Activated CD4-positive, alpha-beta memory T cell treated with anti-CD3 and anti-CD28 coated beads, Interleukin-2, amount 10 ng/mL, durations not matched to agents 7 days and 5 days (primary cell): ENCODE results near the gene SLBP. TPM values are rescaled to one million over a fixed set of nuclear protein-coding genes. Genes with fewer than 3 reads are reported as not detected.
"Not testable (repeated sequence)": the region's sequence is repeated elsewhere in the genome, so short reads cannot be mapped to it uniquely, and the experiment has no call there.

ENCODE experiments used
- CTCF ChIA-PET: fragments of 350-600 bp; sonication (Branson Sonifier 250); formaldehyde crosslinking; loops from one replicate; lab custom pipeline; 2021; ENCODE audit warnings: antibody characterized with exemption, inconsistent platforms; lab: Charles Lee
- POLR2A ChIA-PET: fragments of 350-600 bp; sonication (Branson Sonifier 250); formaldehyde crosslinking; loops from one replicate; lab custom pipeline; 2021; ENCODE audit warnings: antibody characterized with exemption; lab: Charles Lee
- DNase-seq: peaks from one replicate; pipeline ENCODE4 v3.0.0-alpha.2; 2020
- H3K27ac Mint-ChIP-seq: one replicate; pipeline ENCODE4 v1.8.0; 2021; ENCODE audit warnings: mild to moderate bottlenecking, mixed read lengths
- H3K27me3 Mint-ChIP-seq: one replicate; pipeline ENCODE4 v1.8.0; 2021; ENCODE audit warnings: mixed read lengths
- H3K36me3 Mint-ChIP-seq: one replicate; pipeline ENCODE4 v1.8.0; 2021; ENCODE audit warnings: low read depth, mixed read lengths
- H3K4me1 Mint-ChIP-seq: one replicate; pipeline ENCODE4 v1.8.0; 2021; ENCODE audit warnings: mixed read lengths
- H3K4me3 Mint-ChIP-seq: one replicate; pipeline ENCODE4 v1.8.0; 2021; ENCODE audit warnings: mild to moderate bottlenecking, mixed read lengths
- H3K9me3 Mint-ChIP-seq: one replicate; pipeline ENCODE4 v1.8.0; 2021; ENCODE audit warnings: mixed read lengths
- total RNA-seq, 2 experiments: library from RNA; stranded (reverse); gene quantifications; one replicate each; pipeline ENCODE4 v1.2.3, GENCODE V29; 2021

The SLBP gene
- total RNA-seq, 2 experiments from 2014 or later: 105 to 107 TPM

DNA sequence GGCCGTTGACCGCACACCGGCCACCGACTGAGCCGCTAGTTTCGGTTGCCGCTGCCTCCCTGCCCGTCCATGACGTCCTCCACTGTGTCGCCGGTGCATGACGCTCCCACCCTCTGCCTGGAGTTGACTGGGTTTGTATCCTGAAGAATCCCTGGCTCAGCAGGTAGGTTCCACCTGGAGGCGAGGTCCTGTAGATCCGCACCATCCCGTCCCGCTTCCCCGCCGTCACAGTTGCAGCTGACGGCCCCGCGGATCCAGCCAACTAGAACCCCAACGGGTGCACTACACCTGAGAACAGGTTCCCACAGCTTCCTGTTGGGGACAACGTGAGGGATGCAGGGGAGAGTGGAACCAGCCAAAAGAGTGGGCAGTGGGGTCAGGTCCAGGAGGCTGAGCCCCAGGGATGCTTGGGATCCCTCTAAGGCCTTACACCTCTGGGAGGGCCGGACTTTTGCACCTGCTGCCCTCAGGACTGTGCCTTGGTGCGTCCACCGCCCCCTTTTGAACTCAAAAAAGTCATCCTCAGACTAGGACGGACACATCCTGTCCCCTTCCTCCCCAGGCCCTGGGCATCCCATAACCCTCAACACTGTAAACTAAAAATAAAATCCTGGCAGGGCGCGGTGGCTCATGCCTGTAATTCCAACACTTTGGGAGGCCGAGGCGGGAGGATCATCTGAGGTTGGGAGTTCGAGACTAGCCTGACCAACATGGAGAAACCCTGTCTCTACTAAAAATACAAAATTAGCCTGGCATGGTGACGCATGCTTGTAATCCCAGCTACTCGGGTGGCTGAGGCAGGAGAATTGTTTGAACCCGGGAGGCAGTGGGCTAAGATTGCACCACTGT is 1.1 kb upstream of the SLBP start:
- peaks cover 57% of the 10 kb centered on the region for H3K36me3 Mint-ChIP-seq

DNA sequence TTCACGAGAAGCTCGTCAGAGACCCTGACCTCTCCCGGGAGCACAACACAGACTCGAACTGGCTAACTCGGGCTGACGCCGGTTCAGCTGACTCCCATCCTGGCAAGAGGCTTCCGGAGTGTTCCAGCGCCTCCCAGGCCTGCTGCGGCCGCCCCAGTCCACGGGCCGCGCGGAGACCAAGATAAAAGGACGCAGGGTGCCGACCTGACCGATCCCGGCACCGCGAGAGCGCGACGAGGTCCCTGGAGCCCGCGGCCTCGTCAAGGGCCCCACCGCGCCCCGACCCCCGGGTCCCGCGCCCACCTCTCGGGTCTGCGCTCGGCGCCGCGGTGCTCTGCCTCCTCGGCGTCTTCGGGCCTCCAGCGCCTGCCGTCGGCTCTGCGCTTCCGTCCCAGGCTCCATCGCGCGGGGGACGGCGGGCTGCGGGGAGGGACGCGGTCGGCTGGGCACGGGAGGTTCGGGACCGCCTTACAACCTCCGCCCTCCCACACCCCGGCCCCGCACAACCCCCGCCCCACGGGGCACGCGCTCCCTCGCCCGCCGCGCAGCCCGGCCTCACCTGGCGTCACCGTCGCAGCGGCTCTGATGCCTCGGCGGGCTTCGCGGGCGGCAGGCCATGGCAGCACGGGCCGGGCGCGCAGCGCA is 426 bp downstream of the SLBP start:
- H3K27ac Mint-ChIP-seq: peak overlapping the region; percentile 92
- no peaks in the 10 kb centered on the region for H3K9me3 Mint-ChIP-seq
- ChIA-PET POLR2A (interaction anchor here (0.6 to 11.7 kb wide), 21 partner anchors 8 to 1087 kb away, joined by 3 to 371 read pairs (median 4); partner anchors contain the start of genes CTBP1, FAM53A, GAK and LETM1), CTCF (interaction anchor here (1.5 to 4.2 kb wide), 4 partner anchors 9 to 17 kb away, joined by 5 to 45 read pairs (median 10); partner anchors contain the start of genes TACC3 and TMEM129)
- no peaks in the 10 kb centered on the region for H3K27me3 Mint-ChIP-seq
- DNase-seq: peak; percentile 50
- H3K4me3 Mint-ChIP-seq: peak overlapping the region; percentile 96
- H3K4me1 Mint-ChIP-seq: peaks cover 67% of the 10 kb centered on the region
- H3K36me3 Mint-ChIP-seq: peaks cover 65% of the 10 kb centered on the region

More for the DNA sequence above, 1.1 kb upstream of the SLBP start:
- CTCF ChIA-PET: interaction anchor here (1.0 to 4.2 kb wide), 7 partner anchors 8 to 18 kb away, joined by 3 to 45 read pairs (median 6); partner anchors contain the start of genes TACC3 and TMEM129
- no peaks in the 10 kb centered on the region for H3K9me3 Mint-ChIP-seq
- no peaks in the 10 kb centered on the region for H3K27me3 Mint-ChIP-seq
- POLR2A ChIA-PET: interaction anchor here (1.0 to 11.7 kb wide), 13 partner anchors 12 to 465 kb away, joined by 3 to 371 read pairs (median 6); partner anchors contain the start of genes FAM53A, LETM1, NSD2 and TACC3
- peaks cover 63% of the 10 kb centered on the region for H3K4me1 Mint-ChIP-seq
- H3K4me3 Mint-ChIP-seq: peak overlapping the region; percentile 99
- no peak for DNase-seq
- peak overlapping the region; percentile 96 for H3K27ac Mint-ChIP-seq

DNA sequence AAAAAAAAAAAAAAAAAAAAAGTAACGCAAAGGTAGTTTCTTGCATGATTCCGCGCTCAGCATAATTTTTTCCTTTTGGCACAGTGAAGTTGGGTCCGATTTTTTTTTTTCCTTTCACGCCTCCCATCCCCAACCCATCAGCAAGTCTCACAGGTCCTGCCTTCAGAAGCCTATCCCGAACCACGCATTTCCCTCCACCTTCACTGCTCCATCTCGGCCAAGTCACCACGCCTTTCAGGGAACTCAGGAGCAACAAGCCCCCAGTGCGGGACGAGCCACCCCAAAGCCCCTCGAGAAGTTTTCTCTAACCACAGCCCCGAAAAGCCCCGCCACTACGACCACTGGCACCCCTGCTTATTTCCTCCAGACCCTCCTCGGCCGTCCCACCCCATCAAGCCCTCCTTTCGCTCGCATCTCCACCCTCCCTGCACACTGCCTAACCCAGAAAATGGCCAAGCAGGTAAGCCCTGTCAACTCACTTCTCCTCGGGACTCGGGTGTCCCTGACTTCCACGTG is 1.0 kb downstream of the SLBP start:
- no peak for DNase-seq
- CTCF ChIA-PET: interaction anchor here (0.7 to 4.2 kb wide), 2 partner anchors 16 to 18 kb away, joined by 4 to 45 read pairs; no protein-coding TSS in a partner anchor
- Mint-ChIP-seq H3K4me3 (peak overlapping the region; percentile 96), H3K27me3 (no peaks in the 10 kb centered on the region), H3K27ac (peak overlapping the region; percentile 92), H3K4me1 (peaks cover 68% of the 10 kb centered on the region), H3K36me3 (peaks cover 67% of the 10 kb centered on the region), H3K9me3 (no peaks in the 10 kb centered on the region)
- POLR2A ChIA-PET: interaction anchor here (1.4 to 11.7 kb wide), 6 partner anchors 12 to 704 kb away, joined by 3 to 371 read pairs (median 17); partner anchors contain the start of genes FAM53A, NSD2, TACC3 and TMEM129

DNA sequence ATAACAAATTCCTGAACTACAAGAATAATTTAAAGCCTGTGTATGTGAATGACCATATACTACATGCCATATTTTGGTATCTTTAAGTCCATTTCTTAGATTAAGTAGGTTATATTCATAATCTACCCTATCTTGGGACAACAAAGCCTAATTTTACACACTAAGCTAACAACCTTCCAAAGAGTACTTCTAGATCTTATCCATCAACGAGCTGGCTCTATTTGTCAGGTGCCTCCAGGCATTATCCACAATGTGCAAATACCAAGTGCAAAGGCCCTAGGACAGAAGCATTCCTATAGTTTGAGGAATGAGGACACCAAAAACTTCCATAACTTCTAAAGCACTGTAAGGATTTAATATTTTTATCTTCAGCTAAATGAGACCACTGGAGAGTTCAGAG is 3.5 kb downstream of the SLBP start:
- H3K27me3 Mint-ChIP-seq: no peaks in the 10 kb centered on the region
- DNase-seq: no peak
- POLR2A ChIA-PET: interaction anchor here (1.3 to 11.7 kb wide), 4 partner anchors 9 to 17 kb away, joined by 5 to 371 read pairs (median 58); partner anchors contain the start of genes TACC3 and TMEM129
- H3K27ac Mint-ChIP-seq: peak overlapping the region; percentile 38
- H3K4me3 Mint-ChIP-seq: peak overlapping the region; percentile 52
- CTCF ChIA-PET: interaction anchor here (0.8 to 5.2 kb wide), 5 partner anchors 9 to 353 kb away, joined by 3 to 78 read pairs (median 3); no protein-coding TSS in a partner anchor
- peaks cover 74% of the 10 kb centered on the region for H3K36me3 Mint-ChIP-seq
- peaks cover 67% of the 10 kb centered on the region for H3K4me1 Mint-ChIP-seq
- H3K9me3 Mint-ChIP-seq: no peaks in the 10 kb centered on the region

DNA sequence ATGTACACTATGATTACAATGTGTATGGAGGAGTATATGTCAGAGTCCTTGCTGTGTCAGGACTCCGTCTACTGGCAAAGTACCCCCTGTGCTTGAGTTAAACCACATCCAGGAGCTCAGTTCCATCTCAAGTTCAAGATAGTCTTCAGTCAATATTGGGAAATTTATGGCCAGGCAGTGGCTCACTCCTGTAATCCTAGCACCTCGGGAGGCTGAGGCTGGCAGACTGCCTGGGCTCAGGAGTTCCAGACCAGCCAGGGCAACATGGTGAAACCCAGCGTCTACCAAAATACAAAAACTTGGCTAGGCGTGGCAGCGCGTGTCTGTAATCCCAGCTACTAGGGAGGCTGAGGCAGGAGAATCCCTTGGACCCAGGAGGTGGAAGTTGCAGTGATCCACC is 5.8 kb downstream of the SLBP start:
- H3K4me1 Mint-ChIP-seq: peaks cover 79% of the 10 kb centered on the region
- H3K27ac Mint-ChIP-seq: no peak overlapping the region
- H3K36me3 Mint-ChIP-seq: peaks cover 83% of the 10 kb centered on the region
- no peaks in the 10 kb centered on the region for H3K9me3 Mint-ChIP-seq
- no peak for DNase-seq
- H3K4me3 Mint-ChIP-seq: no peak overlapping the region
- no peaks in the 10 kb centered on the region for H3K27me3 Mint-ChIP-seq
- ChIA-PET CTCF (interaction anchor here (1.3 to 5.2 kb wide), 2 partner anchors 13 to 20 kb away, joined by 3 to 78 read pairs; no protein-coding TSS in a partner anchor), POLR2A (interaction anchor here (1.0 to 11.7 kb wide), 2 partner anchors 19 to 34 kb away, joined by 3 to 371 read pairs; partner anchors contain the start of genes TACC3 and TMEM129)

DNA sequence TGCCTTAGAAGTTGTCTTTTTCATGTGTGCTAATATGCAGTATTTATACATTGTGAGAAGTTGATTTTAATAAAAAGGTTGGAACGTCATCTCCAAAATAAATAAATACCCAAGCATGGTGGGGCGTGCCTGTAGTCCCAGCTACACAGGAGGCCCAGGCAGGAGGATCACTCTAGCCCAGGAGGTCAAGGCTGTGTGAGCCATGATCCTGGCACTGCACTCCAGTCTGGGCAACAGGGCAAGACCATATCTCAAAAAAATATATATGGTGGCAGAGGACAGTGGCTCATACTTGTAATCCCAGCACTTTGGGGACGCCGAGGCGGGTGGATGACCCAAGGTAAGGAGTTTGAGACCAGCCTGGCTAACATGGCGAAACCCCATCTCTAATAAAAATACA is 6.4 kb downstream of the SLBP start:
- POLR2A ChIA-PET: interaction anchor here (1.0 to 11.7 kb wide), 2 partner anchors 19 to 35 kb away, joined by 3 to 371 read pairs; partner anchors contain the start of genes TACC3 and TMEM129
- H3K9me3 Mint-ChIP-seq: no peaks in the 10 kb centered on the region
- CTCF ChIA-PET: interaction anchor here (1.3 to 5.2 kb wide), 2 partner anchors 12 to 21 kb away, joined by 3 to 78 read pairs; no protein-coding TSS in a partner anchor
- peak overlapping the region; percentile 13 for H3K27ac Mint-ChIP-seq
- peaks cover 76% of the 10 kb centered on the region for H3K36me3 Mint-ChIP-seq
- peaks cover 76% of the 10 kb centered on the region for H3K4me1 Mint-ChIP-seq
- H3K27me3 Mint-ChIP-seq: no peaks in the 10 kb centered on the region
- DNase-seq: no peak
- H3K4me3 Mint-ChIP-seq: no peak overlapping the region

DNA sequence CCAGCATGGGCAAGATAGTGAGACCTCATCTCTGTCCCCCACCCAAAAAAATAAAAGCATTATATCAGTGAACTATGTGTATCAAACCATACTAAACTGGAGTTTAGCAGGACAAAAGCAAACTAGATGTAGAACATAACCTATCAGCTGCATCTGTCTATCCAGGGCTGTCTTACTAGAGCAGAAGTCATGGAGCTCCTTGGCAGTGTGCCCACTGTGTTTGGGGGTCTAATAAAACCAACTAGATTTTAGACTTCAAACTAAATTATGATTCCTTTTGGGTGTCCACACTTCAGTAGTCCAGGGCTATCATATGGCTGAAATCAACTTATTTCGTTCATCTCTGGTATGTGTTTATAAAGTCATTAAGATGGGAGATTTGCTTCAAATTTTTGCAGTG is 8.3 kb downstream of the SLBP start:
- peaks cover 58% of the 10 kb centered on the region for H3K4me1 Mint-ChIP-seq
- H3K27me3 Mint-ChIP-seq: no peaks in the 10 kb centered on the region
- H3K4me3 Mint-ChIP-seq: no peak overlapping the region
- ChIA-PET POLR2A (interaction anchor here (1.4 to 11.7 kb wide), 3 partner anchors 8 to 21 kb away, joined by 4 to 371 read pairs (median 7); partner anchors contain the start of genes SLBP, TACC3 and TMEM129), CTCF (interaction anchor here (1.0 to 4.6 kb wide), 3 partner anchors 11 to 23 kb away, joined by 3 to 45 read pairs (median 6); no protein-coding TSS in a partner anchor)
- no peak overlapping the region for H3K27ac Mint-ChIP-seq
- no peak for DNase-seq
- H3K36me3 Mint-ChIP-seq: peaks cover 67% of the 10 kb centered on the region
- H3K9me3 Mint-ChIP-seq: no peaks in the 10 kb centered on the region

DNA sequence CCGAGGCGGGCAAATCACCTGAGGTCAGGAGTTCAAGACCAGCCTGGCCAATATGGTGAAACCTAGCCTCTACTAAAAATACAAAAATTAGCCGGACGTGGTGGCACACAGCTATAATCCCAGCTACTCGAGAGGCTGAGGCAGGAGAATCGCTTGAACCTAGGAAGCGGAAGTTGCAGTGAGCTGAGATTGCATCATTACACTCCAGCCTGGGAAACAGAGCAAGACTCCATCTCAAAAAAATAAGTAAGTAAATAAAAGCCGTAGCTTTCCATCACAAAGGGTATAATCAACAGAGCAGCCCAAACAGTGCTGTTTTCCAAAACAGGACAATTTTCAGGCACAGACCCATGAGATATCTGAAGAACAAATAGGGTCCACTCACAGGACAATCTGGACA is 10.4 kb downstream of the SLBP start:
- not testable (repeated sequence) for H3K9me3 Mint-ChIP-seq, H3K4me3 Mint-ChIP-seq, H3K27me3 Mint-ChIP-seq, H3K27ac Mint-ChIP-seq, DNase-seq
- Mint-ChIP-seq H3K4me1 (peaks cover 43% of the 10 kb centered on the region), H3K36me3 (peaks cover 57% of the 10 kb centered on the region)
- CTCF ChIA-PET: interaction anchor here (1.3 to 4.6 kb wide), 2 partner anchors 9 to 24 kb away, joined by 3 to 45 read pairs; no protein-coding TSS in a partner anchor
- POLR2A ChIA-PET: interaction anchor here (1.0 to 2.2 kb wide), 3 partner anchors 8 to 11 kb away, joined by 3 to 7 read pairs (median 3); partner anchors contain the start of gene SLBP

DNA sequence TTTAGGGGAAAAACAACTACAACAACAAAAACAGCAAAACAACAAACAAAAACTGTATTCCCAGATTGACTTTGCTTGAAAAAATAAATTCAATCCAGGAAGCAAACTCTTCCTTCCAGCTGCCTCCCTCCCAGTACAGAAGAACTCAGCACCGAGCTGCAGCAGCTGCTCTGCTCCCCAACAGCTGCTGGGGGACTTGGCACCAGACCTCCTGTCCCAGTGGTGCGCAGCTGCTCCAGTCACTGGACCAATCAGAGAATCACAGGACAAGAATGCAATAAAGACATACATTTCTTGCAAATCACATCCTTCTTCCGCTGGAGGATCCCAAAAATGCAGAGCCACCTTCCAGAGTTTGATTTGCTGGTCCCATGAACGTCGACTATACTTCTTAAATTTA is 16.2 kb downstream of the SLBP start:
- peak overlapping the region; percentile 31 for H3K27ac Mint-ChIP-seq
- H3K36me3 Mint-ChIP-seq: peaks cover 57% of the 10 kb centered on the region
- CTCF ChIA-PET: interaction anchor here (0.7 to 4.6 kb wide), 5 partner anchors 8 to 1257 kb away, joined by 3 to 45 read pairs (median 5); partner anchors contain the start of gene SLBP
- no peak for DNase-seq
- H3K9me3 Mint-ChIP-seq: no peaks in the 10 kb centered on the region
- no peaks in the 10 kb centered on the region for H3K27me3 Mint-ChIP-seq
- H3K4me1 Mint-ChIP-seq: peaks cover 9% of the 10 kb centered on the region
- H3K4me3 Mint-ChIP-seq: no peak overlapping the region
- POLR2A ChIA-PET: interaction anchor here (2.0 to 9.6 kb wide), 2 partner anchors 16 to 25 kb away, joined by 6 to 108 read pairs; partner anchors contain the start of genes SLBP, TACC3 and TMEM129

DNA sequence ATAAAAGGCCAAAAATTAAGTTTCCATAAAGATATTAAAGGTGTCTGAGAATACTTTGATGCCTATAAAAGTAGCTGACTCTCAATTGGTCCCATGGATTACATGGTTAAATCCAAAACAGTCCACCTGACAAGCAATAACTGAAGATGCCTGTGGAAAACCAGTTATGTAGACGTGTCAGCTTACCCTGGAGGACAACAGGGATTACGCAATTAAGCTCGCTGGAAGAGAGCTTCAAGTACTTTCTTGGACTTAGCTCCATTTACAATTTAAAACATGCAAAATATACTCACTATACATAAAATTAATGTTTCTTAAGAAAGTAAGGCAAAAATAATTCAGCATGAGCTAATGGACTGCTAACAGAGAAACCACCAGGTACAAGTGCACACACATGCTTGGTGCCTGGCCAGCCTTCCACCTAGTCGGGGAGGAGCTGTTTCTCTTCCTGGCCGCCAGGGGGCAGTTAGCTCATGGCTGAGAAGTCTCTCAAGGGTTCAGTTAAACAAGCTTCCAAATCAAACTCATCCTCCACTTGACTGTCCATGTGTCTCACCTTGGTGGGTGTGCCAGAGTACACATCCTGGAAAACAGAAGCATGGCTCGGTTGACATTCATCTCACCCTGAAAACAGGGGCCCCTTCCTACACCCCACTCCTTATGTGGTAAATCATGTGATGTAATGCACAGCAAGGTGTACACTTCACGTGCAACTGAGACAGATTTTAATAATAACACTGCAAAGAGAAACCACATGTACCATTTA is 18.8 kb downstream of the SLBP start:
- ChIA-PET POLR2A (interaction anchor here (0.5 to 9.6 kb wide), 14 partner anchors 9 to 228 kb away, joined by 3 to 108 read pairs (median 7); partner anchors contain the start of genes SLBP, TACC3 and TMEM129), CTCF (interaction anchor here (0.6 to 4.6 kb wide), 25 partner anchors 10 to 347 kb away, joined by 3 to 122 read pairs (median 4); partner anchors contain the start of genes SLBP, TACC3, TMEM129 and UVSSA)
- DNase-seq: peak; percentile 80
- Mint-ChIP-seq H3K27ac (peak overlapping the region; percentile 73), H3K4me1 (peaks cover 7% of the 10 kb centered on the region), H3K9me3 (no peaks in the 10 kb centered on the region), H3K36me3 (peaks cover 64% of the 10 kb centered on the region), H3K4me3 (no peak overlapping the region), H3K27me3 (no peaks in the 10 kb centered on the region)
